Fibroblast of lung (primary cell): ENCODE results near the gene KCNAB2. TPM values are rescaled to one million over a fixed set of nuclear protein-coding genes. Genes with fewer than 3 reads are reported as not detected.

Experiments used
- DNase-seq, 2 donors: peaks; one replicate each; pipeline versions ENCODE4 v3.0.0 to v3.0.0-alpha.2; 2010; ENCODE audit warnings: low read depth in 2 of 2
- H2AFZ ChIP-seq: 2 replicates; pipeline ENCODE4 v1.5.1; 2012; ENCODE audit warnings: low read length, control low read depth, inconsistent platforms
- H3K27ac ChIP-seq: 2 replicates; pipeline ENCODE4 v1.5.1; 2011; ENCODE audit warnings: low read length, control low read depth; ENCODE audit not compliant: insufficient read depth
- H3K27me3 ChIP-seq: 2 replicates; pipeline ENCODE4 v1.5.1; 2011; ENCODE audit warnings: mild to moderate bottlenecking, low read length; ENCODE audit not compliant: control insufficient read depth, insufficient read depth
- H3K36me3 ChIP-seq: 2 replicates; pipeline ENCODE4 v1.5.1; 2011; ENCODE audit warnings: low read length; ENCODE audit not compliant: control insufficient read depth, insufficient read depth
- H3K4me1 ChIP-seq: 2 replicates; pipeline ENCODE4 v1.5.1; 2011; ENCODE audit warnings: low read length; ENCODE audit not compliant: control insufficient read depth, insufficient read depth; ENCODE audit errors: extremely low read depth
- H3K4me2 ChIP-seq: 2 replicates; pipeline ENCODE4 v1.5.1; 2011; ENCODE audit warnings: low read length, control low read depth; ENCODE audit not compliant: insufficient read depth; ENCODE audit errors: extremely low read depth
- H3K4me3 ChIP-seq, 4 experiments: fragments of 200-600 bp in 1 of 4; sonication (generic) in 1 of 4; replicated peaks in 1 of 4; 2 replicates each; pipeline ENCODE4 v1.5.1; 2011 to 2016; ENCODE audit warnings: low read length in 4 of 4, low read depth in 3 of 4, mild to moderate bottlenecking in 3 of 4, control low read depth in 2 of 4, inconsistent platforms in 1 of 4, mixed read lengths in 1 of 4; ENCODE audit not compliant: insufficient read depth in 1 of 4; ENCODE audit errors: control extremely low read depth in 1 of 4
- H3K79me2 ChIP-seq: 2 replicates; pipeline ENCODE4 v1.5.1; 2012; ENCODE audit warnings: mild to moderate bottlenecking, low read length, inconsistent platforms; ENCODE audit not compliant: control insufficient read depth, insufficient read depth
- H3K9ac ChIP-seq: 2 replicates; pipeline ENCODE4 v1.5.1; 2011; ENCODE audit warnings: mild to moderate bottlenecking, low read length, control low read depth; ENCODE audit not compliant: insufficient read depth
- H3K9me3 ChIP-seq: 2 replicates; pipeline ENCODE4 v1.5.1; 2012; ENCODE audit warnings: low read depth, low read length; ENCODE audit not compliant: control insufficient read depth, insufficient read depth
- H4K20me1 ChIP-seq: 2 replicates; pipeline ENCODE4 v1.5.1; 2011; ENCODE audit warnings: low read length; ENCODE audit not compliant: control insufficient read depth, insufficient read depth; ENCODE audit errors: extremely low read depth
- CTCF ChIP-seq, 2 donors: IDR thresholded peaks in 1 of 2; conservative IDR thresholded peaks in 1 of 2; 1 replicate in 1 of 2; 2 replicates in 1 of 2; pipeline ENCODE4 v1.5.1; 2011 to 2012; ENCODE audit warnings: low read length in 2 of 2, control low read depth in 1 of 2, inconsistent platforms in 1 of 2, low read depth in 1 of 2, mild to moderate bottlenecking in 1 of 2
- EZH2 ChIP-seq: IDR thresholded peaks from 2 replicates; pipeline ENCODE4 v1.5.1; 2012; ENCODE audit warnings: low read length, control low read depth, mild to moderate bottlenecking; ENCODE audit errors: missing control alignments
- polyA plus RNA-seq, 2 donors: library from polyadenylated mRNA; depleted of rRNA in 1 of 2; stranded (reverse) in 1 of 2; unstranded in 1 of 2; fragments of >200 nt; gene quantifications; 2 replicates each; pipeline ENCODE4 v1.2.1, GENCODE V29; 2011 to 2012; ENCODE audit warnings: missing spikeins in 1 of 2
- total RNA-seq: library from RNA; depleted of rRNA; stranded (reverse); fragments of >200 nt; gene quantifications from 2 replicates; pipeline ENCODE4 v1.2.1, GENCODE V29; 2014

Gene KCNAB2
- total and polyA plus RNA-seq, 2 donors (not counting 1 experiment from before 2014, with no cell fraction given), result 2.2 to 2.5 TPM

GRCh38 chr1:6019166-6019845 lies 26.4 kb upstream of the KCNAB2 start:
- H3K4me2 ChIP-seq, result no peak overlapping the region
- H3K36me3 ChIP-seq, result no peaks in the 10 kb centered on the region
- no peak overlapping the region for H2AFZ ChIP-seq
- H3K4me1 ChIP-seq, result no peaks in the 10 kb centered on the region
- no peaks in the 10 kb centered on the region for H3K27me3 ChIP-seq
- no peaks in the 10 kb centered on the region for H3K9me3 ChIP-seq
- no peak for DNase-seq
- H3K79me2 ChIP-seq, result no peaks in the 10 kb centered on the region
- no peaks in the 10 kb centered on the region for H4K20me1 ChIP-seq
- no peak overlapping the region for H3K4me3 ChIP-seq
- H3K9ac ChIP-seq, result no peak overlapping the region
- H3K27ac ChIP-seq, result no peak overlapping the region
- TF ChIP-seq CTCF (conservative IDR thresholded peaks at IDR 0.05 in 1 of 2, IDR thresholded peaks at IDR 0.05 in 1 of 2; ENCODE audit: low read depth in 1 of 2, low read length in 2 of 2), result no peak
- no peak for TF ChIP-seq EZH2

- Histone ChIP-seq H3K4me3 (no peak overlapping the region), H3K27ac (no peak overlapping the region), H3K27me3 (no peaks in the 10 kb centered on the region), H3K36me3 (no peaks in the 10 kb centered on the region), H4K20me1 (no peaks in the 10 kb centered on the region), H3K9me3 (no peaks in the 10 kb centered on the region), H2AFZ (no peak overlapping the region), H3K4me1 (no peaks in the 10 kb centered on the region), H3K4me2 (no peak overlapping the region), H3K9ac (no peak overlapping the region), H3K79me2 (no peaks in the 10 kb centered on the region)
- no peak for TF ChIP-seq CTCF (conservative IDR thresholded peaks at IDR 0.05 in 1 of 2, IDR thresholded peaks at IDR 0.05 in 1 of 2; ENCODE audit: low read depth in 1 of 2, low read length in 2 of 2)
- TF ChIP-seq EZH2, result no peak
- DNase-seq, result no peak
These were observed 23.5 kb upstream of the KCNAB2 start for GRCh38 chr1:6022193-6022592.

- TF ChIP-seq EZH2 (no peak), CTCF (conservative IDR thresholded peaks at IDR 0.05 in 1 of 2, IDR thresholded peaks at IDR 0.05 in 1 of 2; ENCODE audit: low read depth in 1 of 2, low read length in 2 of 2) (no peak)
- H3K27me3 ChIP-seq, result no peaks in the 10 kb centered on the region
- DNase-seq, result no peak
- no peak overlapping the region for H3K4me3 ChIP-seq
- H4K20me1 ChIP-seq, result no peaks in the 10 kb centered on the region
- H3K9me3 ChIP-seq, result no peaks in the 10 kb centered on the region
- no peak overlapping the region for H3K9ac ChIP-seq
- H3K27ac ChIP-seq, result no peak overlapping the region
- H2AFZ ChIP-seq, result no peak overlapping the region
- H3K79me2 ChIP-seq, result no peaks in the 10 kb centered on the region
- no peaks in the 10 kb centered on the region for H3K36me3 ChIP-seq
- no peaks in the 10 kb centered on the region for H3K4me1 ChIP-seq
- H3K4me2 ChIP-seq, result no peak overlapping the region
These were observed 22.3 kb upstream of the KCNAB2 start for GRCh38 chr1:6023346-6023745.
